LoVo (cell line): ENCODE data around the gene HACD2.

Experiments
- DNase-seq: peaks from one replicate; pipeline ENCODE4 v3.0.0-alpha.2; 2016; ENCODE audit warnings: low spot score

Gene HACD2

GRCh38 chr3:123481071-123481470 is 103.8 kb downstream of the HACD2 start:
- no peak for DNase-seq

GRCh38 chr3:123480428-123480827 is 104.4 kb downstream of the HACD2 start:
- no peak for DNase-seq

DNA sequence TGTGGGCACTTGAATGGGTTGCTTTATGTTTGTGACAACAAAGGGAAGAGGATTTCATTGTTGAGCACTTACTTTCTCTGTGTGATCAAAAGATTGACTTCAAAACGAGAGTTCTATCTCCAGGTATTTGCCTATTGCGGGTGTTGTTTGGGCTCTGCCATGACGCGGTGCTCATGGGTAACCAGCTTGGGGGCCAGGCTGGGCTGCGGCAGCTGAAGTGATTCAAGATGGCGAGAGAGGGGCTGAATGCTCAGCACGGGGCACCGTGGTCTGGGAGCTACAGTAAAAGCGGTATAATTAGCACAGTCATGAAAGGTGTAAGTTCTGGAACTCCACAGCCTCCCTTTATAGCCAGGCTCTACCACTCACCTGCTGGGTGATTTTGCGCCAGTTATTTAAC is 105.0 kb downstream of the HACD2 start:
- no peak for DNase-seq

- no peak for DNase-seq
Measured at GRCh38 chr3:123478314-123478713, 106.5 kb downstream of the HACD2 start.

- DNase-seq: no peak
Measured at GRCh38 chr3:123476967-123477750, 107.7 kb downstream of the HACD2 start.

GRCh38 chr3:123475786-123476185 is 109.1 kb downstream of the HACD2 start:
- no peak for DNase-seq

DNA sequence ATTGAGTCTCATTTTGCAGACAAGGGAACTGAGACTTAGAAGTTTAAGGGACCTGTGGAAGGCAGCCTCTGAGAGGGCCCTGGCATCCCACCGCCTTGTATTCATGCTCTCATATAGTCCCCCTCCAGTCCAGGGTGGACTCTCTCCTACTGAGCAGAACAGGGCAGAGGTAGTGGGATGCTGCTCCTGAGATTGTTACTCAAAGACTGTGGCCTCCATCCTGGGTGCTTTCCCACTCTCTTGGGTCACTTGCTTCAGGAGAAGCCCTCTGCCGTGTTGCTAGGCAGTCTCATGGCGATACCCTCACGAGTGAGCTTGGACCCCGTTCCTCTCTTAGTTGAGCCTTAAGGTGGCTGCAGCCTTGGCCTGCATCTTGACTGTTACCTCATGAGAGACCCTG is 113.7 kb downstream of the HACD2 start:
- no peak for DNase-seq

DNA sequence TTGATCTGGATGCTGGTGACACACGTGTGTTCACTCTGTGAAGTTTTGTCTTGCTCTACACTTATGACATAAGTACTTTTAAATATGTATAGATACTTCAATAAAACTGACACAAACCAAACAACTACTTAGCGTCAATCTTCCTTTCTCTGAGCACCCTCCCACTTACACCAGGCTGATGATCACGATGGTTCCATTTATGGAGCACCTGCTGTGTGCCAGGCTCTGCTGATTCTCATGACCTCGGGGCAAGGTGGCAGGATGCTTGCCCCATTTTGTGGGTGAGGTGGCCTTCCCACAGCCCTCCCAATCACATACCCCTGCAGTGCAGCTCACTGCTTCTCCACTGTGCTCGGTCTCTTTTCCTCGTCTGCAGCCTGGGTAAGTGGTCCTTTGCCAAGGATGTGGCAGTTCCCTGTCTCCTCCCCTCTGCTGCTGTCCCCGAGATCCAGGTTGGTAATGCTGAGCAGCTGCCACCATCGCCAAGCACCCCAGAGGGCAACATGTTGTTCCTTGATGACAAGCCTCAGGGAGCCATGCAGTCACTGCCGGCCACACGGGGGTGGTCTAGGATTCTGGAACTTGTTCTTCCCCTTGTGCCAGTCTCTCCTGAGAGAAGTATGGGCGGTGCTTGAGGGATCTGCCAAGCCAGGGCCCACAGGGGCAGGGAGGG is 115.4 kb downstream of the HACD2 start:
- DNase-seq: no peak

DNA sequence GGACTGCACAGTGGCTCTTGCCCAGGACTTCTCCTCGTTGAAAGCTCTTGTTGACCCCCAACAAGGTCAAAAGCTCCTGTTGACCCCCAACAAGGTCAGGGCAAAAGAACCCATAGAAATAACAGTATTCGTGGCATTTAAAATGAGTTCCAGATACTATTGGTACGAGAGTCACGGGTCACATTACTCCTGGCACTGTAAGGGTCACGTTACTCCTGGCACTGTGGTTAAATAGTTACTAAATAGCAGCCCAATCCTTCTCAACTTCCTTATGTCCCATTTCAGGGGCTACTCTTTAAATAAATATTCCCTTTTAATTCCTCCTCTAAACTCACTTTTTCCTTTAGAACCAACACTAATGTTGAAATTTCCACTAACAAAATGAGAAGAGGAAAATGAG is 117.8 kb downstream of the HACD2 start:
- no peak for DNase-seq

GRCh38 chr3:123464211-123464610 is 120.6 kb downstream of the HACD2 start:
- DNase-seq: no peak

DNA sequence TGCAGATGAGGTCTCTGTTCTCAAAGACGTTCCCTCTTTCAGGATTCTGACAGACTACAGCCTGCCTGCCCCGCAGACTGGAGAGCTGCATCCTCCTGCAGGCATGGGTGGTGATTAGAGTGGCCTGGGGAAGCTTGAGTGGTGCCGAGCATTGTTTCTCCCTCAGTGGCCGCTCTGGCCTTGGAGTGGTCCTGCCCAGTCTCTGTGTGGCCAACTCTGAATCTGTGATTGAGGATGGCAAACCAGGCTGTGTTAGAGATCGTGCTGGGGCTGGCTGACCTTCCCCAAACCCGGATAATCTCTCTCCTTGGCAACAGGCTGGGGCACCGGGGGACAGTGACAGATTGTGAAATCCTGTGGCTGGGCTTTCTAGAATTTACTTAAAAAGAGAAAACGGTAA is 125.0 kb downstream of the HACD2 start:
- DNase-seq: no peak

DNA sequence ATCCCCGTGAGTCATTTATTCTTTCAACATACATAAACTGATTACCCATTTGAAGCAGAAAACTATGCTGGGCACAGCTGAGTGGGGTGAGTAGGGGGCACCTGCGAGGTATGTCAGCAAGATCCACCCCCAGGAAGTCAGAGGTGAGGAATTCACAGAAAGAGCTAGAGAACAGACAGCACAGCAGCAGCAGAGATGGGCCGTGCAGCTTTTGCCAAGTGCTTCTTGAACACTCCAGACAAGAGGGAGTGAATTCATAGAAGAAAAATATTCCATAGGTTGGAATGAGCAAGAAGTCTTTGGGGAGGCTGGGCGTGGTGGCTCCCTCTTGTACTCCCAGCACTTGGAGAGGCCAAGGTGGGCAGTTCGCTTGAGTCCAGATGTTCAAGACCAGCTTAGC is 126.6 kb downstream of the HACD2 start:
- DNase-seq: no peak

DNA sequence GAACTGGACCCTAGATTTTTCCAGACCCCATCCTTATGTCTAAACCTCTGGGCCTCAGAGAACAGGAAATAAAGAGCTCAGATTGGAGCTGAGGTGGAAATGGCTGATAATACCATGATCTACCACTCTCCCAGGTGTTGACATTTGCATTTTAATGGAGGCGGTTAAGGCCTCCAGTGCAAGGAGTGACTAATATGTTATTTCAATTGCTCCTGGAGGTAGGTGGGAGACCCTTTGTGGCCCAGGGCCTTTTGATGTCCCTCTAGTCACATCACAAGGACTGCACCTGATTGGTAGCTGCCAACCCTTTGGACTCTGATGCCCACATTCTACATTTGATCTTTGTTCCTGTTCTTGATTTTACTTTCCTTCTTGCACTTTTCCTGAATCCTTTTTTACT is 127.0 kb downstream of the HACD2 start:
- no peak for DNase-seq

GRCh38 chr3:123453675-123454074 is 131.2 kb downstream of the HACD2 start:
- DNase-seq: no peak

DNA sequence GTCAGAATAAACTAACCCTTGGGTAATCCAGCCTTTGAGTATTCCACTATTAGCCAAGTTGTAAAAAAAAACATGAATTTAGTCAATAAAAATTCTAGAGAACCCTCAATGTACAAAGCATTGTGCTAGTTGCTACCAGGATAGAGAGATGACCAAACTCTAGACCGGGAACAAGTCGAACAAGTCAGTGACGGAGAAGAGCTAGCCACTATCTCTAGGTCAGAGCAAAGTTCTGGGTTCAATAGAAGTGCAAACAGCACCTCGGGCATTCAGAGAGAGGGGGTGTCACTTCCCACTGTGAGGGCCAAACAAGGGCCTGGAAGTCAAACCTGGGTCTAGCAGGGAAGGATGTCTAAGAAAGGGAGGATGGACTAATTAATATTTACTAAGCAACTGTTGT is 133.7 kb downstream of the HACD2 start:
- no peak for DNase-seq

DNA sequence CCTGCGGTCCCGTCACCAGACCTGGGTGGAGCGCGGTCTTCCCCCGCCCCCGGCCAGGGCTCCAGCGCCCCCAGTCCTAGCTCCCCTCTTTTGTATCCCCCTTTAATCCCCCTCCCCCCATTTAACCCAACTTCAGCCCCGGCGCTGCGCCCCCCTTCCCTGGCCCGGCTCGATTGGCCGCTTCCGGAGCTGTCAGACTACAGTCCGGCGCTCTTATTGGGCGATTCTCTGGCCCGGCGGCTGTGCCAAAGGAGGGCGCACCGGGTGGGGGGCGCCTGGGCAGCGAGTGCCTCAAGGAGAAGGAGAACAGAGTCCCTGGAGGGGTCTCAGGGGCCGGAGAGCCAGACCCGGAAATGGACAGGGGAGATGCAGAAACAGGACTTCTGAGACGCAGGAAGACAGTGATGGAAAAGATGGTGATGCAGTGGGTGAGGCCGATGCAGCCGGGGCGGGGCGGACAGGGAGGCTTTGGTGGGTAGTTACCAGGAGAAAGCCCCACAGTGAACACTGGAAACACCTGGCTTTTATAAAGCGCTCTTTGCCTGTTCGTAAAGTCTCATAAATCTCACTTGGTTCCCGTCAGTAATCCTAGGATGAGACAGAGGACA is 134.8 kb downstream of the HACD2 start:
- no peak for DNase-seq

DNA sequence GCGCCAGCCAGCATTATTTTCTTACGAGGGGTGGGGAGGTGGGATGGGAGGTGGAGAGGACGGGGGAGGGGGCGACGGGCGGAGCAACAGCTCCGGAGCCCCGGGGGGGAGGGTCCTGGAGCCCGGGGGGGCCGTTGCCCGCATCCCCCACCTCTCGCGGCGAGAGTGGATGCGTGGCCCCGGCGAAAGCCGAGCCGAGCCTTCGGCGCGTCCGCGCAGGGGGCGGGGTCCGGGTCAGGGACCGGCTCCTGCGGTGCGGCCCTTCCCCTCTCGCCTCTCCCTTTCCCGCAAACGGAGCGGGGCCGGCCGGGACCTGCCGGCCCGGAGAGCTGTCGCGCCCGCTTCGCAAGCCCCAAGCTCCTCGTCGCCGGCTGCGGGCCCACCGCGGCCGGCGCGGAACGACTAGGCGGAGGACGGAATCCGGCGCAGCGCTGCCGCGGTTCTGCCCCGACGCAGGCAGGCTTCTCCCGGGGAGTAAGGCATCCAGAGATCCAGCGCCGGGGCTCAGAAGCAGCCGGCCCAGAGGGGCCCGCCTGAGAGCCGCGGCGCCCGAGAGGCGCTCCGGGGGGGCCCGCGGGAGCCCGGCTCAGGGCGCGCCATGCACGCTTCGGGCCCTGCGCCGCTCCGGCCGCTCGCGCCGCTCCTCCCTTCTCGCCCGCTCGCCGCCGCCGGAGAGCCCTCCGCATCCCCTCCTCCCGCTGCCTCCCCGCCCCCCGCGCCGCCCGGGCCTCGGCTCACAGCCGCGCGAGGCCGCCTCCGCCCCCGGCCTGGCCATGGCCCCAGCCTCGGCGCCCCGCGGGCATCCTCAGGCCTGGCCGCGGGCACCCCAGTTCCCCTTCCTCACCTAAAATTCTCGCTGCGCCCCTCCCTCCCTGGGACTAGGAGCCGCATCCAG is 135.5 kb downstream of the HACD2 start:
- no peak for DNase-seq

DNA sequence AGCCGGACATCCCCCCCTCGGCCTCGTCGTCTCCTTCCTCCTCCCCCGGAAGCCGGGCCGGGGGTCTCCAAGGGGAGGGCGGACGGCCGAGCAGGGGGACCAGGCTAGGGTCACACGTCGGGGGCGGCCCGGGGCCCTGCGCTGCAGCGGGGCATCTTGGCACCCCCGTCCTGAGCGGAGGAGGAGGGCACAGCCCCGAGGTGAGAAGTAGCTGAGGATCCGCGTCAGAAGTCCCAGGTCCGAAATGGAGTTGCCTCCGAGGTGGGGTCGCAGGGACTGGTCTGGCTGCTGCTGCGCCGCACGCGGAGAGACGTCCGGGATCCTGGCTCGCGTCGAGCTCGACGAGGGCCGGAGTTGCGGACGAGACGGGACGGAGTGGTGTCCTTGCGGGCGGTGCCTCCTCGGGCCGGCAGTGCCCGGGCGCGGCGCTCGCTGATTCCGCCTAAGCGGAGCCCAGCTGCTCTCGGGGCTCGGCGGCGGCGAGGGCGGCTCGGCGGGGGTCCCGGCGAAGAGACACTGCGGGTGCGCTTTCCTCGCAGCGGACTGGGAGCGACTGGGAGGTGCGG is 136.2 kb downstream of the HACD2 start, which contains the start of gene ADCY5:
Gene ADCY5 (minus strand): TSS at position 555 of the 566 bp plus-strand sequence. CDS start 545 bp downstream, at position 10.
- no peak for DNase-seq

GRCh38 chr3:123447749-123448517 is 136.9 kb downstream of the HACD2 start:
- DNase-seq: no peak

GRCh38 chr3:123447416-123447748 is 137.5 kb downstream of the HACD2 start:
- DNase-seq: no peak

- DNase-seq: no peak
Measured at GRCh38 chr3:123446610-123447109, 138.2 kb downstream of the HACD2 start.
